GM12892 (cell line): ENCODE results near the gene VPS9D1.
"Not testable (repeated sequence)": the region's sequence is repeated elsewhere in the genome, so short reads cannot be mapped to it uniquely, and the experiment has no call there.

Source experiments
- DNase-seq: peaks from one replicate; pipeline ENCODE4 v3.0.0; 2011; ENCODE audit not compliant: insufficient read length
- FAIRE-seq: peaks from 2 replicates; lab custom pipeline; 2011; peaks lifted over from hg19 to GRCh38; lab: Jason Lieb, UNC
- POLR2A ChIP-seq: IDR thresholded peaks from 2 replicates; pipeline ENCODE4 v1.6.1; 2011; ENCODE audit warnings: low read depth, low read length, control low read depth
- POLR2AphosphoS5 ChIP-seq: IDR thresholded peaks from 2 replicates; pipeline ENCODE4 v1.6.1; 2011; ENCODE audit warnings: low read depth, low read length, control low read depth
- TAF1 ChIP-seq: IDR thresholded peaks from 2 replicates; pipeline ENCODE4 v1.6.1; 2011; ENCODE audit warnings: low read depth, mild to moderate bottlenecking, control low read depth, low read length, borderline replicate concordance

VPS9D1 gene

GRCh38 chr16:89706518-89707260, 14.0 kb downstream of the VPS9D1 start:
- TF ChIP-seq TAF1 (no peak), POLR2AphosphoS5 (no peak), POLR2A (no peak)
- no peak for DNase-seq
- no peak for FAIRE-seq

- TF ChIP-seq POLR2AphosphoS5 (no peak), TAF1 (no peak), POLR2A (no peak)
- no peak for FAIRE-seq
- DNase-seq, result no peak
These were observed 15.7 kb downstream of the VPS9D1 start for GRCh38 chr16:89705006-89705405.

- FAIRE-seq, result no peak
- TF ChIP-seq POLR2AphosphoS5, result no peak
- TF ChIP-seq POLR2A, result no peak
- no peak for TF ChIP-seq TAF1
- DNase-seq, result no peak
These were observed 16.4 kb downstream of the VPS9D1 start for GRCh38 chr16:89704281-89704680.

- FAIRE-seq, result peak; percentile 99
- peak; percentile 98 for DNase-seq
These were observed 19.0 kb downstream of the VPS9D1 start, which contains the start of gene SPATA2L for GRCh38 chr16:89701425-89702406. Gene SPATA2L, minus strand, starts transcription at chr16:89701705. Its CDS starts 473 bp downstream, at chr16:89701232.

GRCh38 chr16:89700649-89701424, 19.9 kb downstream of the VPS9D1 start:
- TF ChIP-seq POLR2AphosphoS5, result no peak
- no peak for TF ChIP-seq POLR2A
- TF ChIP-seq TAF1, result no peak
- DNase-seq (no peak), FAIRE-seq (peak; percentile 82)

More at GRCh38 chr16:89701425-89702406, 19.0 kb downstream of the VPS9D1 start, which contains the start of gene SPATA2L:
- TF ChIP-seq POLR2A, result peak; percentile 46; the same call in 1 of the 2 replicates
- TF ChIP-seq POLR2AphosphoS5, result no peak

- FAIRE-seq (peak; percentile 97), DNase-seq (peak; percentile 96)
- TF ChIP-seq POLR2AphosphoS5 (no peak), TAF1 (no peak), POLR2A (no peak)
These were observed 20.5 kb downstream of the VPS9D1 start for GRCh38 chr16:89700100-89700648.

GRCh38 chr16:89699629-89700099, 21.0 kb downstream of the VPS9D1 start:
- not testable (repeated sequence) for FAIRE-seq, DNase-seq

GRCh38 chr16:89698717-89699116, 22.0 kb downstream of the VPS9D1 start:
- not testable (repeated sequence) for FAIRE-seq, DNase-seq

GRCh38 chr16:89697616-89698331, 22.9 kb downstream of the VPS9D1 start:
- DNase-seq, result no peak
- no peak for TF ChIP-seq POLR2AphosphoS5
- TF ChIP-seq TAF1, result no peak
- no peak for TF ChIP-seq POLR2A
- FAIRE-seq, result no peak

GRCh38 chr16:89697161-89697615, 23.5 kb downstream of the VPS9D1 start:
- TF ChIP-seq POLR2AphosphoS5 (no peak), POLR2A (no peak), TAF1 (no peak)
- no peak for FAIRE-seq
- DNase-seq, result no peak
